RPMI7951 (cell line): ENCODE measurements around the gene JAGN1. TPM values are rescaled to one million over a fixed set of nuclear protein-coding genes. Genes with fewer than 3 reads are reported as not detected.
"Not testable (repeated sequence)": the region's sequence is repeated elsewhere in the genome, so short reads cannot be mapped to it uniquely, and the experiment has no call there.

ENCODE experiments used
- DNase-seq: peaks from one replicate; pipeline ENCODE4 v3.0.0-alpha.2; 2012; ENCODE audit warnings: low read depth
- total RNA-seq: library from RNA; depleted of rRNA; stranded (reverse); fragments of >200 nt; shearing (Covaris generic); gene quantifications from 2 replicates; pipeline ENCODE4 v1.2.3, GENCODE V29; 2014

Gene JAGN1
- total RNA-seq, 1 experiment from 2014 or later = 36.8 TPM

DNA sequence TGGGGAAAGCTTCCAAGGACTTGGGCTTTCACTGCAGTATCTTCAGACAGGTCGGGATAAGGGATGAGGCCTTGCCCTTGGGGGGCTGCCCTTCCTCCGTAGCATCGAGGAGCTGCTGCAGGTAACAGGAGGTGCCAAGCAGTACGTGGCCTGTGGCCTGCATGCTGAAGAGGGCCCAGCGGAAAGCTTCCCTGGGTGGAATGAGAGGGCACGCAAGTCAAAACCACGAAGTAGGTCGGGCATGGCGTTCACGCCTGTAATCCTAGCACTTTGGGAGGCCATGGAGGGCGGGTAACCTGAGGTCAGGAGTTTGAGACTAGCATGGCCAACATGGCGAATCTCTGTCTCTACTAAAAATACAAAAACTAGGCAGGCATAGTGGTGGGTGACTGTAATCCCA is 23.3 kb upstream of the JAGN1 start:
- no peak for DNase-seq

DNA sequence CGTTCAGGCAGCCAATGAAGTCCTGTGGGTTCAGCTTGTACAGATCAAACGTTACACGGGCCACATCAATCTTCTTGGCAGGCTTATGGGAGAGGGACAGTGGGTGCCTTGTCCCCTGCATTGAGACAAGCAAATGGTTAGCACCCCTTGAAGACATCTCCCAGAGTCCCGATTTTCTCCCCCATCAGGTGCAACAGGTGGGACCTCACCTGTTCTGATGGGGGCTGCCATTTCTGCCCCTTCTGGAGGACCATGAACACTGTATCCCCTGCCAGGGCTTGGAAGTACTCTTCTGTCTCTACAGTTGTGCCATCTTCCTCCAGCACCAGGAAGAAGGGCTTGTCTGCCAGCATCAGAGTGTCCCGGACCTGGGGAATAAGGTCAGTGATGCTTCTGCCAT is 20.5 kb upstream of the JAGN1 start:
- no peak for DNase-seq

DNA sequence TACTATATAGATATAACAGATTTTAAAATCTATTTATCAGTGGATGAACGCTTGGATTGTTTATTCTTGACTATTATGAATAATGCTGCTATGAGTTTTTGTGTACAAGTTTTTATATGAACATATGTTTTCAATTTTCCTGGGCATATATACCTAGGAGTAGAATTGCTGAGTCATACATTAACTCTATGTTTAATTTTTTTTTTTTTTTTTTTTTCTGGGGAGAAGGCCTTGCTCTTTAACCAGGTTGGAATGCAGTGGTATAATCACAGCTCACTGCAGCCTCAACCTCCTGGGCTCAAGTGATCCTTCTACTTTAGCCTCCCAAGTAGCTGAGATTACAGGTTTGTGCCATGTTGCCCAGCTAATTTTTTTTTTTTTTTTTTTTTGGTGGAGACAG is 19.4 kb upstream of the JAGN1 start:
- DNase-seq = peak; percentile 77

DNA sequence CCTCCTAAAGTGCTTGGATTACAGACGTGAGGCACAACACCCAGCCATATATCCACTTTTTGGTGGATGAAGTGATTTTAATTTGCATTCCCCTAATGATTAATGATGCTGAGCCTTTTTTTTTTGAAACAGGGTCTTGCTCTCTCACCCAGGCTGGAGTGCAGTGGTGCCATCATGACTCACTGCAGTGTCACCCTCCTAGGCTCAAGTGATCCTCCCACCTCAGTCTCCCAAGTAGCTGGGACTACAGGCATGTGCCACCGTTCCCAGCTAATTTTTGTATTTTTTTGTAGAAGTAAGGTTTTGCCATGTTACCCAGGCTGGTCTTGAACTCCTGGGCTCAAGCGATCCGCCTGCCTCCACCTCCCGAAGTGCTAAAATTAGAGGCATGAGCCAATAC is 18.3 kb upstream of the JAGN1 start:
- peak; percentile 37 for DNase-seq

DNA sequence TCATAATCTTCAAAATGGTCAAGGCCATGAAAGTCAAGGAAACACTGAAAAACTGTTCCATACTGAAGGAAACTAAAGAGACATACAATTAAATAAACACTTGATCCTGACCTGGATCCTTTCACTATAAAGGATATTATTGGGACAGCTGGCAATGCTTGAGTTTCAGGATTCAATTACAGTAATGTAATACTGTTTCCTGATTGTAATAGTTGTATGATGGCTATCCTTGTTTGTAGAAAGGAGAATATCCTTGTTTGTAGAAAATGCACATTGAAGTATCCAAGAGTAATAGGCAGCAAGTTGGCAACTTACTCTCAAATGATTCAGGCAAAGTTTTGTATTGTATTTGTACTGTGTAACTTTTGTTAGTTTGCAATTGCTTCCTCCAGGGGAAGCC is 15.0 kb upstream of the JAGN1 start:
- DNase-seq = no peak

DNA sequence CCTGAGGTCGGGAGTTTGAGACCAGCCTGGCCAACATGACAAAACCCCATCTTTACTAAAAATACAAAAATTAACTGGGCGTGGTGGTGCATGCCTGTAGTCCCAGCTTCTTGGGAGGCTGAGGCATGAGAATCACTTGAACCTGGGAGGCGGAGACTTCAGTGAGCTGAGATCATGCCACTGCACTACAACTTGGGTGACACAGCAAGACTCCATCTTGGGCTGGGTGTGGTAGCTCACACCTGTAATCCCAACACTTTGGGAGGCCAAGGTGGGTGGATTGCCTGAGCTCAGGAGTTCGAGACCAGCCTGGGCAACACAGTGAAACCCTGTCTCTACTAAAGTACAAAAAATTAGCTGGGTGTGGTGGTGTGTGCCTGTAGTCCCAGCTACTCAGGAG is 14.2 kb upstream of the JAGN1 start:
- not testable (repeated sequence) for DNase-seq

DNA sequence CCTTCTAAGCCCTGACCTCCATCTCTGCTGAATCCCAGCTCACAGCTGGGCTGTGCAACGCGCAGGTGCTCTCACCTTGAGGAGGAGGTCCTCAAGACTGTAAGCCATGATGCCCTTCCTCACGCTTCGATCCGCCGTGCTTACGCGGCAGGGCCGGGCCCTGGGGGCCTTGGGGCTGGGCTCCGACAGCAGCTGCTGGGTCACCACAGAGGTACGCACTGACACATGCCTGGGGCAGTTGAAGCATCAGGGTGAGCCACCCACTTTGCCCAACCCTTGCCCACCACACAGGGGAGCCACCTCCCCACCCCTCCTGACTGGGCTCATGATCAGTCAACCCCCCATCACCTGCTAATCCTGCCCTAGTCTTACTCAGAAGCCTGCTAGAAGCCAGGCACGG is 13.4 kb upstream of the JAGN1 start:
- DNase-seq = no peak

DNA sequence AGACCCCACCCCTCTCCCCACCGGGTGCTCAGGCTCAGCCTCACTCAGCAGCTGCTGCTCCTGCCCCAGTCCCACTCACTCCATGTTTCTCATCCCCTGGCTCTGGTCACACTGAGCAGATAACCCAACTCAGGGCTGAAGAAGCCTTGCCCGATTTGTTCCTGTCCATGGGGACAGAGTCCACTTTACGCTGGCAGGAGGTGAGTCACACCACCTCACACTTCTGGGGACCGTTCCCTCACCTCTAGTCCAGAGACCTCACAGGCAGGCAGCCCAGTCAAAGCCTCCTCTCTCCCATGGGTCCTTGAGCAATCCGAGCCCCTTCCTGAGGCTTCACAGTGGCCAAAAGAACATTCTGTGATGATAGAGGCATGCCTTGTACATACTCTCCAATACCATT is 11.7 kb upstream of the JAGN1 start:
- no peak for DNase-seq

DNA sequence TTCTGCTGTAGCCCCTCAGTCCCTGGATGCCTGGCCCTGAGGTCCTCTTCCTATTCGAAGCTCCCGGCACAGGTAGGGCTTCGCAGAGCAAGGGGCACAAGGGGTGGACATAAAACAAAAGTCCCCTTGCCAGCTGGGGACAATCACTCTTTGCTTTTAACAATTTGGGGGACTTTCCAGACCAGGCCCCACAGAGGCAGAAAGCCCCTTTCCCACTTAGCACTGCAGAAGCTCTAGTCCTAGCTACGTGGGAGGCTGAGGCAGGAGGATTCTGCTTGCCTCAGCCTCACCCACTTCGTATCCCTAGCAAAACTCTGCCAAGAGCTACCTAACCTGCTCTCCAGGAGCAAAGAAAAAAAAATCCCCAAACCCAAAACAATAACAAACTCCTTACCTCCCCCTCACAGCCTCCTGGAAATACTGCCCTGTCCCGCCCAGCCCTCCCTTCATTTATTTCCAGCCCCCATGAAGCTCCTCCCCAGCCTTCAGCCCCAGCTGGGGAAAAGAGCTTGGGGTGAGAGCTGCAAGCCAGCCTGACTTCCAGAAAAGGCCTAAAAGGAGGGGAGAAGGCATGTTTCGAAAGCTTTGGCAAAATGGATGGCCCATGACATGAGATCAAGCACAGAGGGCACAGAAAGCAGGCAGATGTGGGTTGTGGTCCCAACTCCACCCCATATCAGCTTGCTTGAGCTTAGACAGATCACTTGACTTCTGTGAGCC is 10.4 kb upstream of the JAGN1 start, which contains the start of gene CIDEC:
Gene CIDEC, minus strand, starts transcription at position 424 of the 720 bp plus-strand sequence. CDS start 1,767 bp downstream, outside the sequence.
- DNase-seq = no peak

DNA sequence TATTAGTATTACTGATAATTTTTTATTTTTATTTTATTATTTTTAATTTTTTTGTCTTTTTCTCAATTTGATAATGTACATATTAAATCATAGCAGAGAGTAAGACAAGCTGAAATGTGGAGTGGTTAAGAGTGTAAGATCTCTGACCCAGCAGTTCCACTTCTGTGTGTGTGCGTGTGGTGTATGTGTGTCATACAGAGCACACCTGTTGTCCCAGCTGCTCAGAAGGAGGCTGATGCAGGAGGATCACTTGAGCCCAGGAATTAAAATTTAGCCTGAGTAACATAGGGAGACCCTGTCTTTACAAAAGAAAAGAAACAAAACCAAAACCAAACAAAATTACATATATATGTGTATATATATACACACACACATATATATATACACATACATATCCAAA is 9.0 kb upstream of the JAGN1 start:
- DNase-seq = no peak

DNA sequence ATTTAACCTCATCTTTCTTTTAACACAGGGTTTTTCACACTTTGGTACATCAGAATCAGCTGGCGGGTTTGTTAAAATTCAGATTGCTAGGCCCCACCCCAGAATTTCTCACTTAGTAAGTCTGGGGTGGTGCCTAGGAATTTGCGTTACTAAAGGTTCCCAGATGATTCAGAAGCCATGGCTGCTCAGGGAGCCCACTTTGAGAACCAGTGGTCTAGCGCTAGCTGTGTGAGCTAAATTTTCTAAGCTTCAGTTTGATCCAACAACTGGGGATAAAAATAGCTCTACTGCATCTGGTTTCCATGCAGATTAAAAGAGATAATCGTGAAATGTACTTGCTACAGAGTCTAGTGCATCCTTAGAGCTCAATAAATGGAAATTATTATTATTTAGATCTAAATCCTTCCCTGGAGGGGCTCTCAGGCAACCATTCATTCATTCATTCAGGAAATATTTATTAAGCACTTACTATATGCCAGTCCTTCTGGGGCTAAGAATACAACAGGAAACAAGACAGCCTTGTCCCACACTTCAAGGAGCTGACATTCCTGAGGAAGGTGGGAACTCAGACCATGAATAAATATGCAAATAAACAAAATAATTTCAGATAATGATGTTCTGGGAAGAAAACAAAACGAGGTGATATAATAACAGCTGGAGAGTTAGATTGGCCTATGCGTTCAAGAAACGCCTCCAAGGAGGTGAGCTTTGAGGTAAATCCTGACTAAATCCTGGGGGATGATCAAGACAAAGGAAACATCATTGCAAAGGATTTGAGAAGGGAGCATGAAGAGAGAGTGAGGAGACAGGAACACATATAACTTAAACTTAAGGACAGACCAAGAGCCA is 6.5 kb upstream of the JAGN1 start:
- peak; percentile 78 for DNase-seq

DNA sequence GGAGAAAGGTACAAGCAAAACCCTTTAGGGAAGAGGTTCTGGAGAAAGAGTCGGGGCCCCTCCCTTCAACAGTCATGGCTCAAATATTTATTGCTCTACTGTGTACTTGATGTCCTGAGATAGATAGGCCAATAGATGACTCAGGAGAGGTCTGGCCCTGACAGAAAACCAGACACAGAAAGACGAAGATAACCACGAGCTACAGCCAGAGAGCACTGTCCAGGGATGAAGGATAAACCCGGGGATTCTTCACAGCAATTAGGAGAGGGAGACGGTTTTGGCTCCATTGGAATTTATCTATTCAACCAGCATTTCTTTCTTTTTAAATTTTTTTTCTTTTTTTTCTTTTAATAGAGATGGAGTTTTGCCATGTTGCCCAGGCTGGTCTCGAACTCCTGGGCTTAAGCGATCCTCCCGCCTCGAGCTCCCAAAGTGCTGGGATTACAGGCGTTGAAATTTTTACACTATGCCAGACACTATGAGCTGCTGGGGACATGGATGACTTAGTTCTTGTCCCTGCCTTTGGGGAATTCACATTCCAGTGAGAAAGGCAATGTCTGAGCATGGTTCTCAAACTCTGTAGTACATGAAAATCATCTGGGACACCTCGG is 5.8 kb upstream of the JAGN1 start:
- peak; percentile 92 for DNase-seq

DNA sequence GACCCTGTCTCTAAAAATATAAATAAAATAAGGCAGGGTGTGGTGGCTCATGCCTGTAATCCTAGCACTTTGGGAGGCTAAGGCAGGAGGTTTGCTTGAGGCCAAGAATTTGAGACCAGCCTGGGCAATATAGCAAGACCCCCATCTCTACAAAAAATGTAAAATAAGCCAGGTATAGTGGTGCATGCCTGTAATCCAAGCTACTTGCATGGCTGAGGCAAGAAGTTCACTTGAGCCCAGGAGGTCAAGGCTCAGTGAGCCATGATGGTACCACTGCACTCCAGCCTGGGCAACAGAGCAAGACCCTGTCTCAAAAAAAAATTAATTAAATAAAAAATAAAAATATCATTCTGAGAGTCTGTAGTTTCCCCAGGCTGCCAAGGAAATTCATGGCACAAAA is 4.1 kb upstream of the JAGN1 start:
- no peak for DNase-seq

DNA sequence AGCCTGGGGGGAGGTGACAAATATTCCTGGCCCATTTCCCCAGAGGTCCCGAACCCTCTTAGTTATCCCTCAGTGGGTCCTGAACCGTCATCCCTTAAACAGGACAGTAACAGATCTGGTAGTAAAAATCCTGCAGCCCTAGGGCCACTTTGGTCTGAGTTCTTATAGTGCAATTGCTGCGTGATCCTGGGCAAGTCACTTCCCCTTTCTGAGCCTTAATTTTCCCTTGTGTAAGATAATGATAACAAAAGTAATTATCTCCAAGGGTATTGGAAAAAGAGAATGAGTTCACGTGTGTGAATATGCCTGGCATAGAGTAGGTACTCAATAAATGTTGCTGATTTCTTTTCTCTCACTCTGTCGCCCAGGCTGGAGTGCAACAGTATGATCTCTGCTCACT is 2.9 kb upstream of the JAGN1 start:
- DNase-seq = no peak

DNA sequence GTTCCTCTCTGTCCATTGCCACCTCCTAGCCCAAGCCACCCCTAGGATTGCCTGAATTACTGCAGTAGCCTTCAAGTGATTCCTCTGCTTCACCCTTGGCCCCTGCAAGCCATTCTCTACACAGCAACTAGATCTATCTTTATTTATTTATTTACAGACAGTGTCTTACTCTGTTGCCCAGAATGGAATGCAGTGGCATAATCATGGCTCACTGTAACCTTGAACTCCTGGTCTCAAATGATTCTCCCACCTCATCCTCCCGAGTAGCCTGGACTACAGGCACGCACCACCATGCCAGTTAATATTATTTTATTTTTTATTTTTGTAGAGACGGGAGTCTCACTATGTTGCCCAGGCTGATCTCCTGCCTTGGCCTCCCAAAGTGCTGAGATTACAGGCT is 1.9 kb upstream of the JAGN1 start:
- no peak for DNase-seq

DNA sequence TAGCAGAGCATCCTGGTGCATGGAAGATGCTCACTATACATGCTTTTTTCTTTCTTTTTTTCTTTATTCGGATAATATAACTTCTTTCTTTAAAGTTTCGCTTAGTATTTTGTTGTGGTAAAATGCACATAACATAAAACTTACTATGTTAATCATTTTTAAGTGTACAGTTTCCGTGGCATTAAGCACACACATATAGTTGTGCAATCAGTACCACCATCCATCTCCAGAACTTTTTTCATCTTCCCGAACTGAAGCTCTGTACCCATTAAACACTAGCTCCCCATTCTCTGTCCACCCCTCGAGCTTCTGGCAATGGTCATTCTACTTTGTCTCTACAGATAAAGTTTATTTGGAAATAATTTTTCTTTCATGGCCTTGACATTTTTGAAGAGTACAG is 1.0 kb upstream of the JAGN1 start:
- no peak for DNase-seq

DNA sequence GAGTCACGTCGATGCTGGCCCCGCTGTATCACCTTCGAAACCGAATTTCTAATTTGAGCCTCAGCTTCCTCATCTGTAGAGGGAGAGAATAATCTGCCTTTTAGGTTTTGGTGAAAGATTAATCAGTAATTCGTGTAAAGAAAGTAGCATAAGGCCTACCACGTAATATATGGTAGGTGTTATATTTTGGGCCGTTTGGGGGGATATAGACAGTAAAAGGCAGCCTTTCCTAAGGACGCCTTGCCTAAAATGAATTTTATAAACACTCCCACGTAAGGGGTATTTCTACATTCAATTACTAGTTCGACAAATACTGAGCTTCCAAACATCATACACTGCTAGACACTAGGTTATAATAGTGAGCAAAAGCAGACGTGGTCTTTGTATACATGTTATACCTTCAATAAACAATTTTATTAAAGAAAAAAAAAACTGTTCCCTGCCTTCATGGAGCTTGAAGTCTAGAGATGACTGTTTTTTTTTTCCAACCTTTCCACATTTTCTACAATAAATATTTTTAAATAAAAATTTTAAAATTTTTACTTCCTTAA is 737 bp downstream of the JAGN1 start:
- DNase-seq = no peak

DNA sequence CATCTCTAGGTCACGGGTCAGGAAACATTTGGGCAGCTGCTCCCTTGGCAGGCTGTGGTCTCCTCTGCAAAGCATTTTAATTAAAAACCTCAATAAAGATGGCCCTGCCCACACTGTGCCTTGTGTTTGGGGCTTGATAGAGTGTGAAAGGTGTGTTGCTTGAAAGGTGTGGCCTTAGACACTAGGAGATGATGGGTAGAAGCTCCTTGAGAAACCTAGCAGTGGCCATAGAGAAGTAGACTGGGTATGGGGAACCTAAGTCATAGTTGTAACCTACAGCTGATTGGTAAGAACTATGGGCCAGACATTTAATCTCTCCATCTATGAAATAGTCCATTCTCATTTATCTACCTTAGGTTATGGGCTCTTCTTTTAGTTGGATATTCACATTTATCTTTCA is 3.3 kb downstream of the JAGN1 start:
- DNase-seq = no peak

DNA sequence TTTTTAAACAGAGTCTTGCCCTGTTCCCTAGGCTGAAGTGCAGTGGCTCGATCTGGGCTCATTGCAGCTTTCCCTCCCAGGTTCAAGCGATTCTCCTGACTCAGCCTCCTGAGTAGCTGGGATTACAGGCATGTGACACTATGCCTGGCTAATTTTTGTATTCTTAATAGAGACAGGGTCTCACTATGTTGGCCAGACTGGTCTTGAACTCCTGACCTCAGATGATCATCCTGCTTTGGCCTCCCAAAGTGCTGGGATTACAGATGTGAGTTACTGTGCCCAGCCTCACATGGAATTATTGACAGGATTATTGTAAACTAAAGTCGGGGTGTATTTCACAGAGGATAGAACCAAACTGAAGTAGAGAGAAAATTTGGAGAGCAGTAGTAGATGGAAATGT is 5.3 kb downstream of the JAGN1 start:
- not testable (repeated sequence) for DNase-seq

DNA sequence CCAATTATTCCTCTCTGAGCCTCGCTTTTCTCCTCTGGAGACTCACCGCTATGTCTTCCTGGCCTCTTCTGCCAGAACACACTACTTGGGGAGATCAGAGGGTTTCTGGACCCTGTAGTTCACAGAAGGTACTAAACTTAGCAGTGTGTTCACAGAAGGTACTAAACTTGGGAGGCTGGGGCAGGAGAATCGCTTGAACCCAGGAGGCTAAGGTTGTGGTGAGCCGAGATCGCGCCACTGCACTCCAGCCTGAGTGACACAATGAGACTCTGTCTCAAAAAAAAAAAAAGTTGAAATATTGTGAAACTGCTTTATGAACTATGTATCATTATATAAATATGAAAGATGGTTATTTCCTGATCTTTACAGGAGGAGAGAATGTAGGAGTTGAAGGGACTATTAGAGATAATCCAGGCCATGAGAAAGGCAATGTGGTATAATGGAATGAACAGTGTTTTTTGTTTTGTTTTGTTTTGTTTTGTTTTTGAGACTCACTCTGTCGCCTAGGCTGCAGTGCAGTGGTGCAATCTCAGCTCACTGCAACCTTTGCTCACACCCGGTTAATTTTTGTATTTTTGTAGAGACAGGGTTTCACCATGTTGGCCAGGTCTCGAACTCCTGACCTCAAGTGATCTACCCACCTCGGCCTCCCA is 6.5 kb downstream of the JAGN1 start:
- DNase-seq = not testable (repeated sequence)

DNA sequence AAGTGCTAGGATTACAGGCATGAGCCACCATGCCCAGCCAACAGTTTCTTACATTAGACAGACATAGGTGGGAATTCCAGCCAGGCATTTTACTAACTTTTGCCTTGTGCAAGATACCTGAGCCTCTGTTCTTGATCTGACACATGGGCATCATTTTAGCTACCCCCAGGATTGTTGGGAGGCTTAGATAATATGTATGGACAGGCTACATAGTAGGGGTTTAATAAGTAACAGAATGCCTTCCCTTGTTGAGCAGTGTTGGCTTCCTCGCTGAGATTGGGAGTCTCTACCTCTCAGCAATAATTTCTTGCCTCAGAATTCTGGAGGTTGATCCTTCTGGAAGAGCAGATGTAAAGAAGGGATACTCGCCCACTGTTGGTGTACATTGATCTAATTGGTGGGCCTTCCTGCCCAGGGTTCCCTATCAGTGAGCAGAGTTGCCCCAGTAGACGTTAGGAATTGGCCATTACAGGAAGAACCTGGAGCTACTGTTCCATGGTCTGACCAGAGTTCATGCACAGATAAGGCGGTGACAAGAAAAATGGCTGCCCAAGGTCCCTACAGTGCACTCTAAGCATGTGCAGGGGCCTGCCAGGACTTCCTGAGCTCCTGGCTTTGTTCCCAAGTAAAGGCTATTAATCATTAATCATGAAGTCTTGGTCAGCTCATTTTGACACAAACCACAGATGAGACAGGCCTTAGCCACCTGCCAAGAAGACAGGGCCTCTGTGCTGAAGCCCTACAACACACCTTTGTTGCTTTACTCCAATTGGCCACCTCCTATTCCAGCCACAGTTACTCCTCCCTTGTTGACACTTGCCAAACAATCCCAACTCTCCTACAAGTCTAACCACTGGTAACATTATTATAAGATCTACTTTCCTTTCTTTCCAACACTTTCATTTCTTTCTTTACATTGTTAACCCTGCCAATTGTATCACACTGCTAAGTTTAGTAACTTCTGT is 7.3 kb downstream of the JAGN1 start:
- peak; percentile 31 for DNase-seq
